ENCODE data around the gene PLEKHM2. TPM values are rescaled to one million over a fixed set of nuclear protein-coding genes. Genes with fewer than 3 reads are reported as not detected.

The PLEKHM2 gene
- total and polyA plus RNA-seq, 2 of the 8 experiments (the other 6 are each of a cell fraction or from before 2014, with no cell fraction given), result 38.3 to 47.6 TPM

- no peak for TF ChIP-seq POU5F1 (IDR thresholded peaks at IDR 0.05; ENCODE audit: low read depth, low read length)
These were observed 45.0 kb downstream of the PLEKHM2 start (continued) for GRCh38 chr1:15728937-15729657.

Measured in H1 (cell line).